Ovary (tissue), 9 donors: Measurements from ENCODE around the gene GRIN2A. TPM values are rescaled to one million over a fixed set of nuclear protein-coding genes. Genes with fewer than 3 reads are reported as not detected.

Experiments used
- DNase-seq, 5 donors: peaks; one replicate each; pipeline ENCODE4 v3.0.0-alpha.2; 2019 to 2020
- H3K27ac ChIP-seq, 2 donors: fragments of 200-600 bp; one replicate each; pipeline versions ENCODE4 v1.5.1 to v1.8.0; 2019 to 2022
- H3K27me3 ChIP-seq: fragments of 200-600 bp; one replicate; pipeline ENCODE4 v1.8.0; 2022
- H3K36me3 ChIP-seq: fragments of 200-600 bp; sonication (generic); one replicate; pipeline ENCODE4 v1.5.1; 2019
- H3K4me1 ChIP-seq: one replicate; pipeline ENCODE4 v1.8.1; 2013; ENCODE audit warnings: mild to moderate bottlenecking, moderate library complexity; ENCODE audit not compliant: insufficient read depth
- H3K4me3 ChIP-seq: fragments of 200-600 bp; sonication (generic); one replicate; pipeline ENCODE4 v1.5.1; 2017
- H3K9me3 ChIP-seq, 2 donors: fragments of 200-600 bp in 1 of 2; sonication (generic) in 1 of 2; one replicate each; pipeline versions ENCODE4 v1.5.1 to v1.8.1; 2013 to 2019; ENCODE audit warnings: mild to moderate bottlenecking in 1 of 2, moderate library complexity in 1 of 2
- EP300 ChIP-seq: sonication (generic); formaldehyde crosslinking; IDR thresholded peaks from one replicate; pipeline ENCODE4 v1.6.1; 2017; ENCODE audit warnings: antibody characterized with exemption
- POLR2A ChIP-seq: fragments of 450-650 bp; IDR thresholded peaks from one replicate; pipeline ENCODE4 v1.6.1; 2017; ENCODE audit warnings: antibody characterized with exemption, mild to moderate bottlenecking, moderate library complexity
- WGBS, 3 donors: extraction: QIAGEN DNeasy Blood & Tissue Kit in 1 of 3; methylation state at CpG; one replicate each; pipeline versions ENCODE4 v1.1.5 to v1.1.7; 2013 to 2017; 5-methylcytosine and 5-hydroxymethylcytosine counted together
- intact Hi-C, 4 donors: fragments of 100-400 bp; cut with DNase I; formaldehyde crosslinking; loops; one replicate each; pipeline versions ENCODE4 v1.11.0 to v1.15.1; 2022 to 2023
- polyA plus RNA-seq, 2 donors: library from polyadenylated mRNA; stranded (reverse); fragments of 200-250 nt in 1 of 2; fragments of 350-450 nt in 1 of 2; fragmentation: Illumina TruSeq in 1 of 2; extraction: RNeasy Lipid Tissue Mini Kit (QIAGEN cat#74804) in 1 of 2; gene quantifications; one replicate each; pipeline ENCODE4 v1.2.3, GENCODE V29; 2013 to 2014
- total RNA-seq, 7 donors: library from RNA; depleted of rRNA in 2 of 7; stranded (reverse); fragments of >200 nt in 2 of 7; fragmentation: NEBNext Ultra II Directional in 3 of 7; extraction: Animal tissue kit (Norgen Biotek cat#: 25700) in 3 of 7; gene quantifications; one replicate each; pipeline versions ENCODE4 v1.1.0 to v1.2.4, GENCODE V29; 2016 to 2023
- TF ChIP-seq, protein P1 (sequence below), 3 donors: fragments of 450-650 bp in 2 of 3; fragments of 200-600 bp in 1 of 3; IDR thresholded peaks; one replicate each; pipeline versions ENCODE4 v1.5.1 to v1.8.0; 2016 to 2022; ENCODE audit warnings: antibody characterized with exemption in 3 of 3, mild to moderate bottlenecking in 1 of 3
- donor health status: DM: no; HTN: no; CAD: no; lungs with moderate emphysema.
- donor health status: DM: no; HTN: no; CAD: no.
- donor health status: Bipolar disorder and iron deficiency.
- donor health status: DM: yes; HTN: yes; CAD: no.
- donor health status: DM: no; HTN: no; CAD: no.
- donor health status: DM: yes; HTN: yes; CAD: no.

The GRIN2A gene
- total and polyA plus RNA-seq, 9 donors, result 0.08 to 5.4 (median 0.57) TPM; not detected in 1

GRCh38 chr16:9772526-9773225, 409.6 kb downstream of the GRIN2A start:
- Histone ChIP-seq H3K36me3 (no peaks in the 10 kb centered on the region), H3K27ac (no peak overlapping the region), H3K9me3 (no peaks in the 10 kb centered on the region), H3K4me1 (no peaks in the 10 kb centered on the region), H3K27me3 (no peaks in the 10 kb centered on the region), H3K4me3 (no peak overlapping the region)
- intact Hi-C loops, result no loop called here
- 42 to 46% (median 44%) methylated on average over 9 of the region's 9 CpGs for WGBS, 3 donors
- no peak for DNase-seq
- TF ChIP-seq POLR2A, result no peak
- TF ChIP-seq, protein P1, sequence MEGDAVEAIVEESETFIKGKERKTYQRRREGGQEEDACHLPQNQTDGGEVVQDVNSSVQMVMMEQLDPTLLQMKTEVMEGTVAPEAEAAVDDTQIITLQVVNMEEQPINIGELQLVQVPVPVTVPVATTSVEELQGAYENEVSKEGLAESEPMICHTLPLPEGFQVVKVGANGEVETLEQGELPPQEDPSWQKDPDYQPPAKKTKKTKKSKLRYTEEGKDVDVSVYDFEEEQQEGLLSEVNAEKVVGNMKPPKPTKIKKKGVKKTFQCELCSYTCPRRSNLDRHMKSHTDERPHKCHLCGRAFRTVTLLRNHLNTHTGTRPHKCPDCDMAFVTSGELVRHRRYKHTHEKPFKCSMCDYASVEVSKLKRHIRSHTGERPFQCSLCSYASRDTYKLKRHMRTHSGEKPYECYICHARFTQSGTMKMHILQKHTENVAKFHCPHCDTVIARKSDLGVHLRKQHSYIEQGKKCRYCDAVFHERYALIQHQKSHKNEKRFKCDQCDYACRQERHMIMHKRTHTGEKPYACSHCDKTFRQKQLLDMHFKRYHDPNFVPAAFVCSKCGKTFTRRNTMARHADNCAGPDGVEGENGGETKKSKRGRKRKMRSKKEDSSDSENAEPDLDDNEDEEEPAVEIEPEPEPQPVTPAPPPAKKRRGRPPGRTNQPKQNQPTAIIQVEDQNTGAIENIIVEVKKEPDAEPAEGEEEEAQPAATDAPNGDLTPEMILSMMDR (IDR thresholded peaks at IDR 0.05), result no peak
- TF ChIP-seq EP300, result no peak

- 34 to 38% (median 38%) methylated on average over 4 of the region's 4 CpGs for WGBS, 3 donors
- Histone ChIP-seq H3K27me3 (no peaks in the 10 kb centered on the region), H3K4me1 (no peaks in the 10 kb centered on the region), H3K27ac (no peak overlapping the region), H3K4me3 (no peak overlapping the region), H3K36me3 (no peaks in the 10 kb centered on the region), H3K9me3 (no peaks in the 10 kb centered on the region)
- TF ChIP-seq EP300 (no peak), POLR2A (no peak)
- TF ChIP-seq, protein P1 (IDR thresholded peaks at IDR 0.05), result no peak
- no peak for DNase-seq
- intact Hi-C loops, result no loop called here
These were observed 415.3 kb downstream of the GRIN2A start for GRCh38 chr16:9766891-9767290.

DNA sequence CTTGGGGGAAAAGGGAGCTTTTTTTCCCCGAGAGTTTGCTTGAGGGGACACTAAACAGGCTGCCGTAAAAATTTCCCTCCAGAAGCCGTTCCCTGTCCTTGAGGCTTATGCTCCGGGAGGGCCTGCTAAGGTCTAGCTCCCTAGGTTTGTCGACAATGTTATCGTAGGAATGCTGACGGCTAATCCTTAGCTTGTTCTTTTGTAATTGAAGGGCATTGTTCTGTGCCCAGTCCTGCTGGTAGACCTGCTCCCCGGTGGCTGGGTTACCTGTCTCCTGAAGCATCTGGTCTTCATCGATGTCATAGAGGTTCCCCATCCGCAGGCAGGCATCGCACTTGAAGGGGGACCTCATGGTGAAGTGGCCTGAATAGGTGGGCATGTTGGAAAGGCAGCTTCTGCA, 418.7 kb downstream of the GRIN2A start:
- Histone ChIP-seq H3K4me1 (no peaks in the 10 kb centered on the region), H3K27me3 (no peaks in the 10 kb centered on the region), H3K4me3 (no peak overlapping the region), H3K27ac (no peak overlapping the region), H3K36me3 (no peaks in the 10 kb centered on the region), H3K9me3 (no peaks in the 10 kb centered on the region)
- no peak for DNase-seq
- no peak for TF ChIP-seq POLR2A
- TF ChIP-seq EP300, result no peak
- TF ChIP-seq, protein P1 (IDR thresholded peaks at IDR 0.05), result no peak
- intact Hi-C loops, result loop anchor here in 1 of 4 donors (5.0 kb wide), 1 partner anchor 411 kb away; no protein-coding TSS in a partner anchor
- 88 to 94% (median 92%) methylated on average over 11 of the region's 11 CpGs for WGBS, 3 donors

GRCh38 chr16:9761870-9762269, 420.4 kb downstream of the GRIN2A start:
- H3K9me3 ChIP-seq, result no peaks in the 10 kb centered on the region
- TF ChIP-seq POLR2A, result no peak
- no peak for DNase-seq
- no peaks in the 10 kb centered on the region for H3K36me3 ChIP-seq
- intact Hi-C loops, result loop anchor here in 1 of 4 donors (5.0 kb wide), 1 partner anchor 410 kb away; no protein-coding TSS in a partner anchor
- WGBS, 3 donors, result 89 to 91% (median 90%) methylated on average over 6 of the region's 6 CpGs
- no peaks in the 10 kb centered on the region for H3K27me3 ChIP-seq
- H3K27ac ChIP-seq, result no peak overlapping the region
- no peak overlapping the region for H3K4me3 ChIP-seq
- no peaks in the 10 kb centered on the region for H3K4me1 ChIP-seq

GRCh38 chr16:9757687-9758086, 424.5 kb downstream of the GRIN2A start:
- intact Hi-C loops, result no loop called here
- H3K4me1 ChIP-seq, result peaks cover under 1% of the 10 kb centered on the region
- no peak overlapping the region for H3K27ac ChIP-seq
- no peak overlapping the region for H3K4me3 ChIP-seq
- DNase-seq, result no peak
- WGBS, 3 donors, result 53 to 67% (median 59%) methylated on average over 4 of the region's 4 CpGs
- TF ChIP-seq EP300 (no peak), POLR2A (no peak)
- TF ChIP-seq, protein P1 (IDR thresholded peaks at IDR 0.05), result no peak
- H3K27me3 ChIP-seq, result no peaks in the 10 kb centered on the region
- H3K9me3 ChIP-seq, result no peaks in the 10 kb centered on the region
- no peaks in the 10 kb centered on the region for H3K36me3 ChIP-seq
